Measurements from ENCODE around the gene DOP1A.

Gene DOP1A

DNA sequence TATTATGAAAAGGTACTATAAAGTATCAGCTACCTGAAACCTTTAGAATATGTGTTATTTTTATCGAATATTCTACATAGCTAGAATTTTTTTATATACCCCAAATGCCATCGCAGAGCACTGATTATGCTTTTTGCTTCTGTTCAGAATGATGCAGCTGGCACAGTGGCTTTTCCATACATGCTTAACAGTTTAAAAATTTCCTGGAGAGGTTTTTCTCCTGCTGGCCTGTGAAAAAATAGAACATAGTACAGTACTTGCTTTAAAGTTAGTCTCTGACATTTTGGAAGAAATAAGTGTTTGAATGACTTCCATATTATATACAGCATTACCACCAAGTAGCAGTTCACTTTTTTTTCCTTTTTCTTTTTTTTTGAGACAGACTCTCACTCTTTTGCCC, 5.3 kb downstream of the DOP1A start:
- no peak for DNase-seq

DNA sequence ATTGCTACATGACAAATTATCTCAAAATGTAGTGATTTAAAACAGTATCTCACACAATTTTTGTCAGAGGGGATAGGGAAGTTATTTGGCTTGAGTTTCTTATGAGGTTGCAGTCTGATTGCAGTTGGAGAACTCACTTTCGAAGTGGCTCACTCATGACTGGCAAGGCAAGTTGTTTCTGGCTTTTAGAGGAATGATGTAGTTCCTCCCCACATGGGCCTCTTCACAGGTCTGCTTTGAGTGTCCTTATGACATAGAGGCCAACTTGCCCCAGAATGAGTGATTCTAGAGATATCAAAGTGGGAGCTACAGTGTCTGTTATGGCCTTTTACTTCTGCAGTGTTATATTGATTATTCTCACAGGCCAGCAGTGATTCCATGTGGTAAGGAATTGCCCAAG, 6.1 kb downstream of the DOP1A start:
- DNase-seq, result peak; percentile 14

DNA sequence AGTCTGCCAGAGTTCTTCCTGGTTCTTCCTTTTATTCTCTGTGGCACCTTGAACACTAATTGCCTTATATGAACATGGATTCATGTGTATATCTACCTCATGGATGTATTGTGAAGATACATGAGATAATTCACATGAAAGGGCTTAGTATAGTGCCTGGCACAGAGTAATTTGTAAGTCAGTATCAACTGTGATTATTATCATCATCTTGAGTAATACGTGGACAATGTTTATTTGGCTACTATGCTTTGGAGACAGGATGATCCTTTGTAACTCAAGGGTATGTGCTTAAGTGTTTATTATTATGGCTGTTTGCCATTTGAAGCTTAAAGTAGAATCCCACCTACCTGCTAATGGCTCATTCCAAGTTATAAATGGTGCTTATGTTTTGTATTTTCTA, 16.0 kb downstream of the DOP1A start:
- peak; percentile 4 for DNase-seq

DNA sequence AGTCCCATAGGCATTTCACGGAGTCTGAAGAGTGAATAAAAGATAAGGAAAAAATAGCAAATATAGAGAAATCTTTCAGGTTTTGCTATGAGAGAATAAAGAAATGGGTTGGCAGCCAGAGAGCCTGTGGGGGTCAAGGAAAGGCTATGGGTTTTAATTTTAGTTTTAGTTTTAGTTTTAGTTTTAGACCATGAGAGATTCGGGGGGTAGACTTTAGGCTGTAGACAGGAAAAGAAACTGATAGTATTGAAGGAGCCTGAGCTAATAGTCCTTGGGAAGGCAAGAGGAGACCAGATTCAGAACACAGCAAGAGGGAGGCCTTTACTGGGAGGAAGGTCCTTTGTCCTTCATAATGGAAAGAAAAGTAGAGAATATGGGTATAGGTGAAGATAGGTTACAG, 19.3 kb downstream of the DOP1A start:
- DNase-seq, result no peak

DNA sequence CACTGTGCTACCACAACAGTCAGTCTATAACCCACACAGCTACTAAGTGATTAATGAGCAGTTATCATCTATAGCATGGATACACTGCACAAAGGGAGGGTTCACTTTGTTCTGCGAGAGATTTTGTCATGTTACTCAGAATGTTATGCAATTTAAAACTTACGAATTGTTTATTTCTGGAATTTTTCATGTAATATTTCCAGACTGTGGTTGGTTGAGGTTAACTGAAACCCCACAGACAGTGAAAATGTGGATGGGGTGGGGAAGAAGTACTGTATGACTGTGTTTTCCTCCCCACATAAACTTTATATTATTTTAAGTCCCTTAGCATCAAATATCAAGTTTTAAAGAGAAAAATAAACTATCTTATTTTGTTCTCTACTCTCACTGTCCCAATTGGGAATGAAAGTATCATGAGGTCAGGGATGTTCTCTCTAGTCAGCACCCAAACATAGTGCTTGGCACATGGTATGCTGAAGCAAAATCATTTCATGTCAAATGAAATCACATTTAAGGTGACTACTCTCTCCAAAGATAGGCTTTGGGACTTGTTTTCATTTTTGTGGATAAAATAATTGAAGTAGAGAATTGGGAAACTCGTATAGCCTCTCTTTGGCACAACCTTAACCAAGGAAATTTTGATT, 25.4 kb downstream of the DOP1A start:
- DNase-seq, result no peak

DNA sequence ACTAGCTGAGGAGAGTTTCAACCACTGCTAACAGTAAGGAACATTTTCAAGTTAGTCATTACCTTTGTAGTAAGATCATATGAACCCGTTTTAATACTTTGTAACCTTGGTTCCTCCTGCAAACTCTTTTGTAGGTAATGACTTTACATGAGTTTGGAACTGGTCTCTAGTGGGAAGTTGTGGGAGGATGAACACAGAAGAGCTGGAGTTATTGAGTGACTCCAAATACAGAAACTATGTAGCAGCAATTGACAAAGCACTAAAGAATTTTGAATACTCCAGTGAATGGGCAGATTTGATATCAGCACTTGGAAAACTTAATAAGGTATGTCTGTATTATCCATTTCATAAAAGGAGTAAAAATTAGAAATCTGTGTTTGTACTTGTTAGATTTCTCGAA, 29.3 kb downstream of the DOP1A start:
- DNase-seq, result no peak

DNA sequence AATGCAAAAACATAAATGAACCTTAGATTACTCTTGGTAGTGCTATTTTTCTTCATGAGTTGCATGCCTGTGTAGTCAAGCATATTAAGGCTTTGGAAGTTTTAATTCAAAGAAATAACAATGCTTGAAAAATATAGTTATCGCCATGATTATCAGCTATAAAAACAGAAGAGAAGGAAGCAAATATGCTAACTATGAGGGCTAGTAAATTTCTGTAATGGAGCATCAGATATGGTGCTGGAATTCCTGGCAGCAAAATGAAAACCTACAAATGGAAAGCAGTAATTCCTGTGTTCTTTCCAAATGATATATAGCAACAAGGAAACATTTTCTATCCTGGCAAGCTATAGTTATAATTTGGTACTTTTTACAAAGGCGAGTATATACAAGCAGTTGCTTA, 29.7 kb downstream of the DOP1A start:
- DNase-seq, result no peak

DNA sequence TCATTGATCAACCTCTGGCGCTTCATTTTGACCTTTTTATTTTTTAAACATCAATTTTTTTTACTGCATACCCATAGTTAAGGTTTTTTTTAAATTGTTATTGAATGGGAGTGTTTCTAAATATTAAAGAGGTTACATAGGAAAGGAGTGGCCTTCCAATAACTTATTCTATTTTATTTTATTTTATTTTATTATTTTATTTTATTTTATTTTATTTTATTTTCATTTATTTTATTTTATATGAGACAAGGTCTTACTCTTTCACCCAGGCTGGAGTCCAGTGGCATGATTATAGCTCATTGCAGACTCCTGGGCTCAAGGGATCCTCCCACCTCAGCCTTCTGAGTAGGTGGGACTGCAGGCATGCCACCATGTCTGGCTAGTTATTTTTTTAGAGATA, 30.2 kb downstream of the DOP1A start:
- no peak for DNase-seq

DNA sequence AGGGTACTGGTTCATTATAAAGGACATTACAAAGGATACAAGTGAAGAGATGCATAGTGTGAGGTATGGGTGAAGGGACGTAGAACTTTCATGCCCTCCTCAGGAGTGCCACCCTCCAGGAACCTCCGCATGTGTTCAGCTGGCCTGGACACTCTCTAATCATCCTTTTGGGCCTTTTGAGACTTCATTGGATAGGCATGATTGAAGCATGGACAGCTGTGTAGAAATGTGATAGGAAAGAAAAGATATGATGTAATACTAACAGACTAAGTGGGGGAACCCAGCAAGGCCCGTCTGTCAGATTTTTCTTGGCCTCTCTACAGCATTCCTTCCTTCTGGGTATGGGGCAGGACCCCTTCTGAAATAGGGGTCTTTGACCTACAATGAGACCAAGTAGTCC, 31.1 kb downstream of the DOP1A start:
- no peak for DNase-seq

DNA sequence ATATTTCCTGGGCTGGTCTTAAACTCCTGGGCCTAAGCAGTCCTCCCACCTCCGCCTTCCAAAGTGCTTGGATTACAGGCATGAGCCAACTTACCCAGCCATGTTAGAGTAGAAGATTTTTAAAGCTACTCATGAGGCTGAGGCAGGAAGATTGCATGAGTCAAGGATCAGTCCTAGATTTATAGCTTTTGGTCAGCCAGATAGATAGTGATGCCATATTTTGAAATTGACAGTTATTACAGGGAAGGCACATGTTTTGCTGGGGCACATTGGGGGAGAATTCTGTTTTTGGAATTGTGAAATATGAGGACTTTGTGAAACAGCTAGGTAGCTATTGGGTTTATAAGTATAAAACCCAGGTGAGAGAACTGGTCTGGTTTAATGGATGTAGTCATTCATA, 40.9 kb downstream of the DOP1A start:
- DNase-seq, result no peak

DNA sequence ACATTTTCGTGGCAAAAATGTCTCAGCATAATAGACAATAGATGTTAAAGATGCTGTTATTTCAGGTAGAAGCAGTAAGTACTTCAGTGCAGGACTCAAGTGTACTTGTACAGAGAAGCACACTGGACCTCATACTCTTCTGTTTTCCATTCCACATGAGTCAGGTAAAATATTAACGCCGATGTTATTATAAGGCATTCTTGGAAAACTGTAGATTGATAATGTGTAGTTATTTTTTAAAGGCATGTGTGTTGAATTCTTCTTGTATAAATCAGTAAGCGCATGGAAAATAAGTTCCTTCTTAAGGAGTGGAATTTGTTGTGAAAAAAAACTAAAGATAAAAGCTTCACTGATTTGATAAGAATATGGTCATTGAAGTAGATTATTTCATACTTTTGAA, 45.8 kb downstream of the DOP1A start:
- DNase-seq, result no peak

DNA sequence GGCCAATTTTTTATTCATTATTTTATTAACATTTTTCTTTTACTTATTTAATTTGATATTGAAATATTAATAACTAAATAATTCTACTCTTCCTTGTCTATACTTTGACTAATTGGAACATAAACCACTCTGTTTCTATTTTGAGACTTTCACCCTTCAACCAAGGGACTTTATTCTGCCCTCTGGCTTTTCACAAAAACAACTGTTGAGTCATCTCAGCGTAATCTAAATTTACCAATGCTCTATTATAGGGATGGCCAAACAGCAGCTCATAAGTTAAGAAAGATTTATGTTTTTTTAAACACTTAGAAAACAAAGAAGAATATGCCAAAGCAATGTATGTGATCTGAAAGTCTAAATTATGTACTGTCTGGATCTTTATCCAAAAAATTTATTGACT, 46.7 kb downstream of the DOP1A start:
- DNase-seq, result no peak

DNA sequence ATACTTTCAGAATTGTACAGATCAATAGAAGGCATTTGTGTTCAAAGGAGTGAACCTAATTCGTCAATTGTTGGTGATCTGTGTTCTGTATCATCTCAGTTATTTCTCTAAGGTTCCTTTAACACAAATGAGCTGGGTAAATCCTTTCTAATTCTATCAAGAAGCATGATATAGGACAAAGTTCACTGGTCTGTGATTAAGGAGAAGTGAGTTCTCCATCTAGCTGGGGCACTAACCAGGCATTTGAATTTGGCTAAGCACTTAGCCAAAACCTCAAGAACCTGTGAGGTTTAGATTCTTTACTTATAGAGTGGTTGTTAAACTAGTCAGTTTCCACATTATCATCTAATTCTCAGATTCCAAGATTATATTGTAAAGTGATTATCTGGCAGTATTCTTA, 50.3 kb downstream of the DOP1A start:
- no peak for DNase-seq

DNA sequence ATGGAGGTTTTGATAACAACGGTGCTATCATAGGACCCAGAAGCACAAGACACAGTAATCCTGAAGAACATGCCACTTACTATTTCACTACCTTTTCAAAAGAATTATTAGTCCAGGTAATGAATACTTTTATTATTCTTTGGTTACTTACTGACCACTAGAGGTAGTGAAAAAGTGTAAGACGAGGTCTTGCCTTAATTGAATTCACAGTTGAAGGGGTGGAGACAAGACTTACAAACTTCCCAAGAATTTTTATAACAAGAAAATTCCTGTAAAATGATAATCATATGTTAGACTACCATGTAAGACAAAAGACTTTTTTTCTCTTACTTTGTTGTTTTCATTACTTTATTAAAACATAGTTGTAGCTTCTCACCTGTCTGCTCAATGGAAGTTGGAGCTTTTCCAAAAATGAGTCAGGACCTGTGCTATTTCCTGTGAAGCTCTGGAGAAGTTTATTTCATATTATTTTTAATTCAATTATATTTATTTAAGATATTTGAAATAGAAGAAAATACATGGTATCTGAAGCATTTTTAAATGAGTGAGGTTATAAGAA, 52.4 kb downstream of the DOP1A start:
- no peak for DNase-seq

DNA sequence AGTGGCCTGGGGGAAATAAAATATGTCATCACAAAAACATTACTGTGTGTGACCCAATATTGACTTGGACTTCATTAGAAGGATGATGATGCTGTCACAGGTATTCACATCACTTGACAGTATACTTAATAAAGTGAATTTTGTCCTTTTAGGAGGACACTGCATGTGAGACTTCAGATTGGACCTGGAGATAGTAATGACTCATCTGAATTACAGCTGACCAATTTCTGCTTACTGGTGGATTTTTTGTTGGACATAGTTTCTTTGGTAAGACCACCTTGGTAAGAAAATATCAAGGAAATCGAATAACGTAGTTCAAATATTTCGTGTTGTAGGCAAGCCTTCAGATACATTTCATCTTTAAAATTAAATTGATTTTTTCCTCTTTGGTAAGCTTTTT, 57.1 kb downstream of the DOP1A start:
- no peak for DNase-seq

DNA sequence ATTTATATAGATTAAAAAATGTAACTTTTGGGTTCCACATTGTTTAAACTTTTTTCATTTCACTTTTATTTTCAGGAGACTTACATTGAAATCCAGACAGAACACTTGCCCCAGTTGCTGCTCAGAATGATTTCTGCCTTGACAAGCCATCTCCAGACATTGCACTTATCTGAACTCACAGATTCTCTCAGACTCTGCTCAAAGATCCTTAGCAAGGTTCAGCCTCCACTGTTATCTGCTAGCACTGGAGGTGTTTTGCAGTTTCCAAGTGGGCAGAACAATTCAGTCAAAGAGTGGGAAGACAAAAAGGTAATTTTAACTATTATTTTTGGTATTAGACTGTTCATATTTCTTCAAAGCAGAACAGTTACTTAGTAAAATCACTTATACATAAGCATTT, 58.0 kb downstream of the DOP1A start:
- DNase-seq, result no peak

DNA sequence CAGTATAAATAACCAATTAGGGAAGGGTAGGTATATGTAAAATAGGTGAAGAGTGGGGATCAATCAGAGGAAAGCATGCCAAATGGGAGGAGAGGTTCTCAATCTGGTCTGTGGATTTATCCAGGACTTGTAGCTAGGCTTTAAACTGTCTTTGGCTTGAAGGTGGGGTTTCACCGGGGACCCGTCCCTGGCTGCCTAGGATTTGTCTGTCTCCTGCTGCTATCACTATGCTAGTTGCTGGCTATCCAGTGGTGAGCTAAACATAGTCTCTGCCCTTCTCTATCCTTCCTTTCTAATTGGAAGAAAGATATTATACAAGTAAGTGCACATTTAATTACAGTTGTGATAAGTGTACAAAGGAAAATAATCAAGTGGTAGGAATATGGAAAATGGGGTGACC, 58.8 kb downstream of the DOP1A start:
- no peak for DNase-seq

DNA sequence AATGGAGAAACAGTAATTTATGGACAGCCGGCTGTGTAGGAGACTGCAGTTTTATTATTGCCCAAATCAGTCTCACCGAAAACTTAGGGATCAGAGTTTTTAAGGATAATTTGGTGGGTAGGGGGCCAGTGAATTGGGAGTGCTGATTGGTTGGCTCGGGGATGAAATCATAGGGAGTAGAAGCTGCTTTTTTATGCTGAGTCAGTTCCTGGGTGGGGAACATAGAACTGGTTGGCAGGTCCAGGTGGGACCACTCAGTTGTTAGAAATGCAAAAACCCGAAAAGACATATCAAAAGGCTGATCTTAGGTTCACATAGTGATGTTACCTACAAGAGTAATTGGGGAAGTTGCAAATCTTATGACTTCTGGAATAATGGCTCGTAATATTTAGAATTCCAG, 59.3 kb downstream of the DOP1A start:
- DNase-seq, result no peak

DNA sequence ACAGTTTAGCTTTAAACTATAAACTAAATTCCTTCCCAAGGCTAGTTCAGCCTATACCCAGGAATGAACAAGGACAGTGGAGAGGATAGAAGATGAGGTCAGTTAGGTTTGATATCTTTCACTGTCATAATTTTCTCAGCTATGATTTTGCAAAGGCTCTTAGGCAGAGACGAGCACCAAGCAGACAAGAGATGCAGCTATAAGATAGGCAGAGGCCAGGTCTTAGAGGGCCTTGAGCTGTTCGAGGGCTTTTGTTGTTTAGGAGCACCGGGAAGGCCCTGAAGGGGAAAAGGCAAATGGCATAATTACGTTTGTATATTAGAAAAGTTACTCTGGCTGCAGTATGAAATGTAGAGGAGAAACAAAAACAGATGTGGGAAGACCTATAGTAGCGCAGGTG, 59.8 kb downstream of the DOP1A start:
- DNase-seq, result no peak

DNA sequence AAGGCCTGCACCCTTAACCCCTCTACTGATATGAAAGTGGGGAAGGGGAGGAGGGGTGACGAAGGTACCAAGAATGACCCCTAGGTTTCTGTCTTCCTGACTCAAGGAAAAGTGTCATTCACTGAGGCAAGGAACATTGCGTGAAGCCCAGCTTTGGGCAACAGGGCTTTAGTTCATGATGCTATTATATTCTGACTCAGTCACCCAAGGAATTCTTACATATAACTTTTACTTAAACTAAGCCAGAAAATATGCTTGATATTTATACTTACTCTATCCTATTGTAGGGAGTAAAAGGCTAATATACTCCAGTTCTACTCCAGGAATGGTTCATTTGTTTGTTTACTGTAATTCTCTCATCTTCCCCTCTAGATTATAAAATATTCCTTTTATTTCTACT, 60.5 kb downstream of the DOP1A start:
- no peak for DNase-seq

DNA sequence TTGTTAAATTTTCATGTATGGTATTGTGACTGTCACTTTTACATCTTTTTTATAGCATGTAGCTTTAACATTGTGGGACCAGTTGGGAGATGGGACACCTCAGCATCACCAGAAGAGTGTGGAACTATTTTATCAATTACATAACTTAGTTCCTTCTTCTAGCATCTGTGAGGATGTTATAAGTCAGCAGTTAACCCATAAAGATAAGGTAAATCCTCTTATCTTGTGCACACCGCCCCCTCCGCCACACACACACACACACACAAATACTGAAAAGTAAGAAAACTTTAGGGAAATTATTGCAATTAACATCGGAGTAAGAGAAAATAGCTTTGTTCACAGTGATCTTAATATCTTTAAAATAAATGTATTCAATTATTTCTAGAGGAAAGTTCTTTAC, 64.7 kb downstream of the DOP1A start:
- DNase-seq, result no peak

DNA sequence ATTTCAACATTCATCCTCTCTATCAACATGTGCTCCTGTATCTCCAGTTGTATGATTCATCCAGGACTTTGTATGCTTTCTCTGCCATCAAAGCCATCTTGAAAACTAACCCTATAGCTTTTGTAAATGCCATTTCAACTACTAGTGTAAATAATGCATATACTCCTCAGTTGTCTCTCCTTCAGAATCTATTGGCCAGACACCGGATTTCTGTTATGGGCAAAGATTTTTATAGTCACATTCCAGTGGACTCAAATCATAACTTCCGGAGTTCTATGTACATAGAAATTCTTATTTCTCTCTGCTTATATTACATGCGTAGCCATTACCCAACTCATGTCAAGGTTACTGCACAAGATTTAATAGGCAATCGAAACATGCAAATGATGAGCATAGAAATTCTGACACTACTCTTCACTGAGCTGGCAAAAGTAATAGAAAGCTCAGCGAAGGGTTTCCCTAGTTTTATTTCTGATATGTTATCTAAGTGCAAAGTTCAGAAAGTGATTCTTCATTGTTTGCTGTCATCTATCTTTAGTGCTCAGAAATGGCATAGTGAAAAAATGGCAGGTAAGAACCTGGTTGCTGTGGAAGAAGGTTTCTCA, 70.7 kb downstream of the DOP1A start:
- no peak for DNase-seq

DNA sequence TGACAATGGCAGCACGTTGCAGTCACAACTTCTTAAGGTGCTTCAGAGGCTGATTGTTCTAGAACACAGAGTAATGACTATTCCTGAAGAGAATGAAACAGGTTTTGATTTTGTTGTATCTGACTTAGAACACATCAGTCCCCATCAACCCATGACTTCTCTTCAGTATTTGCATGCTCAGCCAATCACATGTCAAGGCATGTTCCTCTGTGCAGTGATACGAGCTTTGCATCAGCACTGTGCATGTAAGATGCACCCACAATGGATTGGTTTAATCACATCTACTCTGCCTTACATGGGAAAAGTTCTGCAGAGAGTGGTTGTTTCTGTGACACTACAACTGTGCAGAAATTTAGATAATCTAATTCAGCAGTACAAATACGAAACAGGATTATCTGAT, 71.3 kb downstream of the DOP1A start:
- no peak for DNase-seq

DNA sequence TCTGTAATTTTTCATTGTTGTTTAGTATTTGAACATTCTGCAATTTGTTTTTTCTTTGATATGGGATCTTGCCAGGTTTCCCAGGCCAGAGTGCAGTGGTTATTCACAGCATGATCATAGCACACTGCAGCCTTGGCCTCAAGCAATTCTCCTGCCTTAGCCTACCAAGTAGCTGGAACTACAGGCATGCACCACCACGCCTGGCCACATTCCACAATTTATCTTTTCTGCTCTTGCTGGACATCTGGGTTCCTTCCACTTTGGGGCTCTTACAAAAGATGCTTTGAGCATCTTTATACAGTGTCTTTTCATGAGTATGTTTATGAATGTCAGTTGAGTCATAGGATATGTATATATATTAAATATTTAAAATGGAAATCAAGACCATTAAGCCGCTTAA, 83.6 kb downstream of the DOP1A start:
- DNase-seq, result no peak

DNA sequence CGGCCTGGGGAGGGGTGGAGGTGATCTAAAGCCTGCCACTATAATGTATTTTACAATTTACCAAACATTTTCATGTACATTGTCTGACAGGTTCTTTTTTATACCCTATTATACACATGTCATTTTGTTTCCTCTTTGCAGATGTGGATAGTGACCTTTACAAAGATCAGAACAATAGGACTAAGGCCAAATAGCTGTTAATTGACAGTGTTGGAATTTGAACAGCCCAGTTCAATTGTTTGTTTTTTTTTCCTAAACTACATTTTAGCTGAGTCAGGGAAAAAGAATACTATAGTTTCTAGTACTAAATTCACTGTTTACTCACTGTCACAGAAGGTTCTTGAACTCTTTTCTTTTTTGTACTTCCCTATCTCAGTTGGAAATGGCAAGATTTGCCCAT, 85.4 kb downstream of the DOP1A start:
- no peak for DNase-seq

All from DMS79 (cell line).